Sigmoid colon (tissue), 4 donors: Measurements from ENCODE around the gene ALG12.

Experiments
- CTCF ChIP-seq, 4 experiments: fragments of 450-650 bp in 3 of 4; fragments of 200-600 bp in 1 of 4; IDR thresholded peaks; one replicate each; pipeline ENCODE4 v1.5.1; 2016 to 2019; ENCODE audit warnings: antibody characterized with exemption in 4 of 4, mild to moderate bottlenecking in 3 of 4, moderate library complexity in 2 of 4
- EP300 ChIP-seq, 4 donors: sonication (generic); formaldehyde crosslinking; IDR thresholded peaks; one replicate each; pipeline ENCODE4 v1.6.1; 2017; ENCODE audit warnings: antibody characterized with exemption in 4 of 4

- TF ChIP-seq CTCF (IDR thresholded peaks at IDR 0.05): no peak
- TF ChIP-seq EP300 (IDR thresholded peaks at IDR 0.05): no peak
These were observed 6.0 kb upstream of the ALG12 start for GRCh38 chr22:49924113-49924833.
